Measurements from ENCODE around the gene SYNJ2.

The SYNJ2 gene

GRCh38 chr6:158086054-158086503 is 104.4 kb downstream of the SYNJ2 start:
- DNase-seq: no peak

GRCh38 chr6:158086504-158087223 is 105.0 kb downstream of the SYNJ2 start:
- DNase-seq: peak in 1 of 2 experiments; percentile 14

- no peak for DNase-seq
Observed at GRCh38 chr6:158087224-158087867, 105.7 kb downstream of the SYNJ2 start.

- DNase-seq: no peak
Observed at GRCh38 chr6:158092806-158093205, 111.1 kb downstream of the SYNJ2 start.

GRCh38 chr6:158095031-158095430 is 113.4 kb downstream of the SYNJ2 start:
- no peak for DNase-seq

- no peak for DNase-seq
Observed at GRCh38 chr6:158095671-158096070, 114.0 kb downstream of the SYNJ2 start.

GRCh38 chr6:158103228-158103627 is 121.6 kb downstream of the SYNJ2 start:
- no peak for DNase-seq

GRCh38 chr6:158104696-158105095 is 123.0 kb downstream of the SYNJ2 start:
- DNase-seq: no peak

- DNase-seq: no peak
Observed at GRCh38 chr6:158109748-158110147, 128.1 kb downstream of the SYNJ2 start.

GRCh38 chr6:158110986-158111385 is 129.3 kb downstream of the SYNJ2 start:
- no peak for DNase-seq

- DNase-seq: no peak
Observed at GRCh38 chr6:158111987-158112386, 130.3 kb downstream of the SYNJ2 start.

- DNase-seq: no peak
Observed at GRCh38 chr6:158113802-158114201, 132.1 kb downstream of the SYNJ2 start.

- no peak for DNase-seq
Observed at GRCh38 chr6:158115102-158115501, 133.4 kb downstream of the SYNJ2 start.

- DNase-seq: no peak
Observed at GRCh38 chr6:158115508-158115907, 133.8 kb downstream of the SYNJ2 start.

- no peak for DNase-seq
Observed at GRCh38 chr6:158118886-158119285, 137.2 kb downstream of the SYNJ2 start.

- no peak for DNase-seq
Observed at GRCh38 chr6:158121335-158121734, 139.7 kb downstream of the SYNJ2 start.

GRCh38 chr6:158122048-158122447 is 140.4 kb downstream of the SYNJ2 start:
- no peak for DNase-seq

GRCh38 chr6:158124288-158124687 is 142.6 kb downstream of the SYNJ2 start:
- DNase-seq: no peak

- no peak for DNase-seq
Observed at GRCh38 chr6:158125271-158125670, 143.6 kb downstream of the SYNJ2 start.

GRCh38 chr6:158131926-158132325 is 150.3 kb downstream of the SYNJ2 start:
- no peak for DNase-seq

GRCh38 chr6:158142789-158143188 is 161.1 kb downstream of the SYNJ2 start:
- no peak for DNase-seq

GRCh38 chr6:158143700-158144099 is 162.0 kb downstream of the SYNJ2 start:
- no peak for DNase-seq

All from NCI-H187 (cell line).